GM18519 (cell line): Measurements from ENCODE around the gene GAP43.
"Not testable (repeated sequence)": the region's sequence is repeated elsewhere in the genome, so short reads cannot be mapped to it uniquely, and the experiment has no call there.

Source experiments
- ATAC-seq: cut with Tn5 transposase; IDR thresholded peaks from one replicate; pipeline ENCODE4 v1.9.1; 2021; ENCODE audit warnings: mild to moderate bottlenecking, moderate library complexity; ENCODE audit not compliant: unreplicated experiment, low FRiP score

GAP43 gene

DNA sequence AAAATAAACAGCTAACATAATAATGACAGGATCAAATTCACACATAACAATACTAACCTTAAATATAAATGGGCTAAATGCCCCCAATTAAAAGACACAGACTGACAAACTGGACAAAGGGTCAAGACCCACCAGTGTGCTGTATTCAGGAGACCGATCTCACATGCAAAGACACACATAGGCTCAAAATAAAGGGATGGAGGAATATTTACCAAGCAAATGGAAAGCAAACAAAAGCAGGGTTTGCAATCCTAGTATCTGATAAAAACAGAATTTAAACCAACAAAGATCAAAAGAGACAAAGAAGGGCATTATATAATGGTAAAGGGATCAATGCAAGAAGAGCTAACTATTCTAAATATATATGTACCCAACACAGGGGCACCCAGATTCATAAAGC, 129.7 kb downstream of the GAP43 start:
- not testable (repeated sequence) for ATAC-seq

GRCh38 chr3:115758076-115758763, 134.9 kb downstream of the GAP43 start:
- no peak for ATAC-seq

DNA sequence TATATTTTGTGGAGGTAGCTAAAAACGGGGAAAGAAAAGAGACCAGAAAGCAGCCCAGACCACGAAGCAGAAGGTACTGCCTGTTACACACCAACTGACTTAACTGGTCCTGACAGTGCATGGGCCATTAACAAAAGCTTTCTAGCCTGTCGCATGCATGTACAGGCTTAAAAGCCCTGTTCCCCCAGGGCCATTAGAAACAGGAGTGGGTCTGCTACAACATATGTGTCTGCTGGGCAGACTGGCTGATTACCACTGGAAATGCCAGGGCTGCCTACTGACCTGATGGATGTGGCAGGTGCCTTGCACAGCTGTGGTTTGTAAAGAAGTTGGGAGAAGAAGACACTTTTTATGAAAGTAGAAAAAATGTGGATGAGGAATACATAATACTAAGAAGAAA, 137.4 kb downstream of the GAP43 start:
- no peak for ATAC-seq

DNA sequence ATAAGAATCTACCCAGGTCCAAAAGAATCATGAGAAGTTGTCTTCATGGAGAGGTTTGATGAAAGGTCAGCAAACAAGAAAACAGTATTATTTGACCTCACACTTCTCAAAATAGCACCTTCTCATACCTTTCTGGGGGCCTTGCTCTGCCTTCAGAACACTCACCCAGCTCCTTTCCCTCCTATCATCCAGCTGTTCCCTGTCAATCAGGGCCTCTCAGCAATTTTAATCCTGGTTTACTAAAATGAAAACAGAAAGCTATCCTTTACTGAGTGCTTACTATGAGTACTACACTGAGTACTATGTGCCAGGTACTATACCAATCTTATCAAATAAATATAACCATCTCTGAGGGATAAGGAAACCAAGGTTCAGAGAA, 138.6 kb downstream of the GAP43 start:
- no peak for ATAC-seq

- no peak for ATAC-seq
These were observed 143.5 kb downstream of the GAP43 start for GRCh38 chr3:115766587-115767482.

- ATAC-seq = no peak
These were observed 145.4 kb downstream of the GAP43 start for GRCh38 chr3:115768661-115769060.
